HepG2 (cell line): ENCODE measurements around the gene ARPC1B. TPM values are rescaled to one million over a fixed set of nuclear protein-coding genes. Genes with fewer than 3 reads are reported as not detected.

Experiments
- GRHL1 ChIP-seq: sonication (generic); formaldehyde crosslinking; conservative IDR thresholded peaks from 2 replicates; pipeline ENCODE4 v1.8.0; 2022; ENCODE audit warnings: missing genetic modification reagents
- MAZ ChIP-seq, 2 experiments: sonication (generic) in 1 of 2; formaldehyde crosslinking in 1 of 2; IDR thresholded peaks; 2 replicates each; pipeline versions ENCODE4 v1.5.0 to v1.6.1; 2012 to 2020; ENCODE audit warnings: low read depth in 2 of 2, mild to moderate bottlenecking in 2 of 2, borderline replicate concordance in 1 of 2, improper control_type of control experiment in 1 of 2, low read length in 1 of 2, missing genetic modification reagents in 1 of 2, moderate library complexity in 1 of 2
- PBX3 ChIP-seq: sonication (generic); formaldehyde crosslinking; IDR thresholded peaks from 2 replicates; pipeline ENCODE4 v1.8.1; 2023; ENCODE audit warnings: missing genetic modification reagents, inconsistent platforms, borderline replicate concordance
- PRDM10 ChIP-seq: sonication (generic); formaldehyde crosslinking; IDR thresholded peaks from 2 replicates; pipeline ENCODE4 v1.4.0; 2020; ENCODE audit warnings: low read depth, missing genetic modification reagents
- RFXANK ChIP-seq: IDR thresholded peaks from 2 replicates; pipeline ENCODE4 v1.6.1; 2016
- RORA ChIP-seq: sonication (generic); formaldehyde crosslinking; IDR thresholded peaks from 2 replicates; pipeline ENCODE4 v1.5.0; 2020; ENCODE audit warnings: mild to moderate bottlenecking, missing genetic modification reagents, moderate library complexity
- TBX2 ChIP-seq: sonication (generic); formaldehyde crosslinking; IDR thresholded peaks from 2 replicates; pipeline ENCODE4 v1.5.0; 2020; ENCODE audit warnings: missing genetic modification reagents, mild to moderate bottlenecking, borderline replicate concordance
- XBP1 ChIP-seq: sonication (generic); formaldehyde crosslinking; IDR thresholded peaks from 2 replicates; pipeline ENCODE4 v1.5.0; 2020; ENCODE audit warnings: missing genetic modification reagents
- ZBTB2 ChIP-seq: sonication (generic); formaldehyde crosslinking; IDR thresholded peaks from 2 replicates; pipeline ENCODE4 v1.8.0; 2022; ENCODE audit warnings: low read depth, missing genetic modification reagents
- ZNF10 ChIP-seq: sonication (generic); formaldehyde crosslinking; IDR thresholded peaks from 2 replicates; pipeline ENCODE4 v1.4.0; 2020; ENCODE audit warnings: mild to moderate bottlenecking, low read depth, missing genetic modification reagents, borderline replicate concordance
- ZNF589 ChIP-seq: sonication (generic); formaldehyde crosslinking; conservative IDR thresholded peaks from 2 replicates; pipeline ENCODE4 v1.8.0; 2022; ENCODE audit warnings: mild to moderate bottlenecking, moderate library complexity, missing genetic modification reagents
- ZNF652 ChIP-seq: IDR thresholded peaks from 2 replicates; pipeline ENCODE4 v1.6.1; 2016; ENCODE audit warnings: low read depth, borderline replicate concordance
- ZNF709 ChIP-seq: sonication (generic); formaldehyde crosslinking; IDR thresholded peaks from 2 replicates; pipeline ENCODE4 v1.5.0; 2020; ENCODE audit warnings: mild to moderate bottlenecking, missing genetic modification reagents
- ZNF724P ChIP-seq: sonication (generic); formaldehyde crosslinking; IDR thresholded peaks from 2 replicates; pipeline ENCODE4 v1.8.0; 2022; ENCODE audit warnings: missing genetic modification reagents, borderline replicate concordance
- polyA plus RNA-seq, 8 experiments: library from polyadenylated mRNA; depleted of rRNA in 3 of 8; stranded (reverse) in 7 of 8; unstranded in 1 of 8; fragments of >200 nt; fragmentation: Illumina TruSeq in 4 of 8; extraction: Trizol in 4 of 8; gene quantifications; 2 replicates each; pipeline versions ENCODE4 v1.2.1 to v1.2.3, GENCODE V29; 2011 to 2016; ENCODE audit warnings: low read depth in 4 of 8, missing spikeins in 1 of 8, mixed read lengths in 1 of 8; ENCODE audit not compliant: insufficient read depth in 1 of 8
- total RNA-seq, 5 experiments: library from RNA; depleted of rRNA; stranded (reverse); fragments of >200 nt; fragmentation: Illumina TruSeq; extraction: Trizol; gene quantifications; 2 replicates each; pipeline ENCODE4 v1.2.3, GENCODE V29; 2016; ENCODE audit warnings: low read depth in 1 of 5
- TF ChIP-seq, protein P1 (sequence below): sonication (generic); formaldehyde crosslinking; IDR thresholded peaks from 2 replicates; pipeline ENCODE4 v1.5.0; 2020; ENCODE audit warnings: missing genetic modification reagents, mild to moderate bottlenecking, borderline replicate concordance

ARPC1B gene
- total and polyA plus RNA-seq, 2 of the 13 experiments (the other 11 are each of a cell fraction or from before 2014, with no cell fraction given): 72.9 to 89.1 TPM

DNA sequence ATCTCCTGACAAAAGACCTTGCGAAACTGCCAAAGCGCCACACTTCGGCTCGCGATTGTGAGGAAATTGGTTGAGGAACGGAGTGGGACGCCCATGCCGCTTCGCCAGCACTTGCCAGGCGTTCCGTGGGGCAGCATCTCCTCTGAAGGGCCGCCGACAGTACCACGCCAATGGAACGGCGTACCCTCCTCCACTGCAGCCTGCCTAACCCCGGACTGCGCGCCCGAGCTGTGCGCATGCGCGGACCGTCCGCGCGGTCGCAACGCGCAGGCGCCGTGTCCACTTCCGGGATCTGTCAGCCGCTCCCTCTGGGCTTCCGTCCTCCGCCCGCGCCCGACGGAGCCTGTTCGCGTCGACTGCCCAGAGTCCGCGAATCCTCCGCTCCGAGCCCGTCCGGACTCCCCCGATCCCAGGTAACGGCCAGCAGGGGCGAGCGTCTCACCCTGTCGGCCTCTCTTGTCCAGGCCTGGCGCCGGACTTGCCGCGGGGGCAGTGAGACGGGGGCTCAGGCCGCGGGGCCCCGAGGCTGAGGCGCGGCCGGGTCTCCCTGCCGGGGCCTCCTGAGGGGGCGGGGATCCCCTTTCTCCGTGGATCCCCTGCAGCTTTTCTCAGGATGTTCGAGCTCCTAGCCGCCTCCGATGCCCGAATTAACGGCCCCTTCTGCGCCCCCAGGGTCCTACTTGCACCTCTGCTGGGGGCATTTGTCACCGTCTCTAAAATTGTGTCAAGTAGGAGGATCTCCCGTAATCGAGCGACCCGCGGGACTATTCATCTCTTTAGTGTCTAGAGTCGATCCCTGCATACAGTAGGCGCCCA, 48.7 kb upstream of the ARPC1B start, which contains the start of gene ARPC1A (continued):
- no peak for TF ChIP-seq ZNF10
- peak; percentile 66; the same call in 1 of the 2 replicates for TF ChIP-seq PRDM10 (CRISPR knock-in tag)
- 0 out of 2 replicates have a peak, but pooled peaks have one; percentile 35 for TF ChIP-seq ZNF724P (CRISPR knock-in tag)
- no peak; the same call in 1 of the 2 replicates for TF ChIP-seq ZNF652 (CRISPR knock-in tag)
- TF ChIP-seq GRHL1 (CRISPR knock-in tag): no peak
- 0 out of 2 replicates have a peak, but pooled peaks have one; percentile 28 for TF ChIP-seq ZNF589 (CRISPR knock-in tag)
- TF ChIP-seq, protein P1, sequence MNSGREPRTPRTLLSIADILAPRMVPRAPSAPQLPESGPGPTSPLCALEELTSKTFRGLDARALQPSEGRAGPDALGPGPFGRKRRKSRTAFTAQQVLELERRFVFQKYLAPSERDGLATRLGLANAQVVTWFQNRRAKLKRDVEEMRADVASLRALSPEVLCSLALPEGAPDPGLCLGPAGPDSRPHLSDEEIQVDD (CRISPR knock-in tag): peak; percentile 89; the same call in 1 of the 2 replicates
- TF ChIP-seq XBP1 (CRISPR knock-in tag): no peak
- TF ChIP-seq PBX3 (CRISPR knock-in tag): 0 out of 2 replicates have a peak, but pooled peaks have one; percentile 62
- TF ChIP-seq RFXANK (CRISPR knock-in tag): no peak
- TF ChIP-seq MAZ (IDR thresholded peaks at IDR 0.05; ENCODE audit: borderline replicate concordance, low read depth, low read length): peak; percentile 59; the same call in 1 of the 2 replicates
- TF ChIP-seq MAZ (CRISPR knock-in tag; IDR thresholded peaks at IDR 0.05; ENCODE audit: low read depth): peak; percentile 81; the same call in 1 of the 2 replicates
- peak; percentile 81 for TF ChIP-seq ZNF709 (CRISPR knock-in tag)
- TF ChIP-seq RORA (CRISPR knock-in tag): no peak
- peak; percentile 57; the same call in 1 of the 2 replicates for TF ChIP-seq ZBTB2 (CRISPR knock-in tag)
- TF ChIP-seq TBX2 (CRISPR knock-in tag): peak; percentile 77
